Coronary artery (tissue), 2 donors: Measurements from ENCODE around the gene SDHAF4.
"Not testable (repeated sequence)": the region's sequence is repeated elsewhere in the genome, so short reads cannot be mapped to it uniquely, and the experiment has no call there.

Experiments
- DNase-seq: peaks from one replicate; pipeline ENCODE4 v3.0.0-alpha.2; 2017; ENCODE audit warnings: low spot score
- H3K27ac ChIP-seq, 2 donors: fragments of 200-600 bp; sonication (generic); one replicate each; pipeline ENCODE4 v1.5.1; 2016 to 2019
- H3K4me3 ChIP-seq: fragments of 200-600 bp; sonication (generic); 2 replicates; pipeline ENCODE4 v1.5.1; 2016; ENCODE audit warnings: mild to moderate bottlenecking, moderate library complexity
- TF ChIP-seq, protein P1 (sequence below): fragments of 200-600 bp; sonication (generic); IDR thresholded peaks from one replicate; pipeline ENCODE4 v1.5.1; 2019; ENCODE audit warnings: antibody characterized with exemption

Gene SDHAF4

DNA sequence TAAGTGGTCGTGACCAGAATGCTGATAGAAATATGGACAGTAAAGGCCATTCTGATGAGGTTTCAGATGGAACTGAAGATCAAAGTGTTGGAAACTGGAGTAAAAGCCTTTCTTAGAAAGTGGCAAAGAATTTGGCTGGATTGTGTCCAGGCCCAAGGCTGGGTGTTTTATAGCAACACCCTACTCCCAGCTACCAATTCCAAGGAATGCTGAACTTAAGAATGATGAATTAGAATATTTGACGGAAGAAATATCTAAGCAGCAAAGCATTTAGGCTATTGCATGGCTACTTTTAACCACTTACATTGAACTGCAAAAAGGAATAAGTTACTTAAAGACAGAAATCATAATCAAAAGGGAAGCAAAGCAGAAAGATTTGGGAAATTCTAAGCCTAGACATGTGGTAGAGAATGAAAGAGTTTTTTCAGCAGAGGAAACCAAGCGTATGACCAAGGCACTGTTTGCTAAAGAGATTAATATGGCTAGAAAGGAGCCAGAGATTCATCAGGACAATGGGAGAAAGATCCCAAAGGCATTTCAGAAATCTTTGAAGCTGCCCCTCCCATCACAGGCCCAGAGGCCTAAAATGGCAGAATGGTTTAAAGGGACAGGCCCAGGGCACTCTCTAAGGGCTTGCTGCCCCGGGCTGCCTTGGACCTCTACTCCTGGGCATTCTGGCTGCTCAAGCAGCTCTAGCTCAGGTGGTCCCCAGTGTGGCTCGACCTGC is 25.8 kb downstream of the SDHAF4 start:
- no peak overlapping the region for H3K4me3 ChIP-seq
- no peak for DNase-seq
- no peak overlapping the region for H3K27ac ChIP-seq
- TF ChIP-seq, protein P1, sequence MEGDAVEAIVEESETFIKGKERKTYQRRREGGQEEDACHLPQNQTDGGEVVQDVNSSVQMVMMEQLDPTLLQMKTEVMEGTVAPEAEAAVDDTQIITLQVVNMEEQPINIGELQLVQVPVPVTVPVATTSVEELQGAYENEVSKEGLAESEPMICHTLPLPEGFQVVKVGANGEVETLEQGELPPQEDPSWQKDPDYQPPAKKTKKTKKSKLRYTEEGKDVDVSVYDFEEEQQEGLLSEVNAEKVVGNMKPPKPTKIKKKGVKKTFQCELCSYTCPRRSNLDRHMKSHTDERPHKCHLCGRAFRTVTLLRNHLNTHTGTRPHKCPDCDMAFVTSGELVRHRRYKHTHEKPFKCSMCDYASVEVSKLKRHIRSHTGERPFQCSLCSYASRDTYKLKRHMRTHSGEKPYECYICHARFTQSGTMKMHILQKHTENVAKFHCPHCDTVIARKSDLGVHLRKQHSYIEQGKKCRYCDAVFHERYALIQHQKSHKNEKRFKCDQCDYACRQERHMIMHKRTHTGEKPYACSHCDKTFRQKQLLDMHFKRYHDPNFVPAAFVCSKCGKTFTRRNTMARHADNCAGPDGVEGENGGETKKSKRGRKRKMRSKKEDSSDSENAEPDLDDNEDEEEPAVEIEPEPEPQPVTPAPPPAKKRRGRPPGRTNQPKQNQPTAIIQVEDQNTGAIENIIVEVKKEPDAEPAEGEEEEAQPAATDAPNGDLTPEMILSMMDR = no peak

GRCh38 chr6:70593118-70593486 is 26.4 kb downstream of the SDHAF4 start:
- DNase-seq = no peak
- no peak overlapping the region for H3K27ac ChIP-seq
- TF ChIP-seq, protein P1 = no peak
- H3K4me3 ChIP-seq = no peak overlapping the region

- TF ChIP-seq, protein P1 = no peak
- no peak for DNase-seq
- Histone ChIP-seq H3K27ac (no peak overlapping the region), H3K4me3 (no peak overlapping the region)
Observed at GRCh38 chr6:70599187-70599586, 32.5 kb downstream of the SDHAF4 start.

- TF ChIP-seq, protein P1 = no peak
- no peak overlapping the region for H3K27ac ChIP-seq
- H3K4me3 ChIP-seq = no peak overlapping the region
- DNase-seq = no peak
Observed at GRCh38 chr6:70601014-70601413, 34.3 kb downstream of the SDHAF4 start.

DNA sequence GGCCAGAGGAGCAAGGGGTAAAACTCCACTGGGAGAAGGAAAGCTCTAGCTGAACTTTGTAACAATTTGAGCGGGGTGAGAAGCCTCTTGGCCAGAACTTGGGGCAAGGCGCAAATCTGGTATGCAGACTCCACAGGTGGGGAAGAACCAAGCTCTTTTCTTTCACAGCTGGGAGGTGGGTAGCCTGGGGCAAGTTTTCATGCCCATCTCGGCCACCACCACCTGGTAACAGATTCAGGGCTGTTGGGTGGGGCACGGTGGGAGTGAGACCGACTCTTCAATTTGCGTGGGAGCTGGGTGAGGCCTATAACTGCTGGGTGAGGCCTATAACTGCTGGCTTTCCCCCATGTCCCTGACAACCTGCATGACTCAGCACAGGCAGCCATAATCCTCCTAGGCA is 37.5 kb downstream of the SDHAF4 start:
- DNase-seq = no peak
- Histone ChIP-seq H3K4me3 (no peak overlapping the region), H3K27ac (no peak overlapping the region)
- TF ChIP-seq, protein P1 = no peak

DNA sequence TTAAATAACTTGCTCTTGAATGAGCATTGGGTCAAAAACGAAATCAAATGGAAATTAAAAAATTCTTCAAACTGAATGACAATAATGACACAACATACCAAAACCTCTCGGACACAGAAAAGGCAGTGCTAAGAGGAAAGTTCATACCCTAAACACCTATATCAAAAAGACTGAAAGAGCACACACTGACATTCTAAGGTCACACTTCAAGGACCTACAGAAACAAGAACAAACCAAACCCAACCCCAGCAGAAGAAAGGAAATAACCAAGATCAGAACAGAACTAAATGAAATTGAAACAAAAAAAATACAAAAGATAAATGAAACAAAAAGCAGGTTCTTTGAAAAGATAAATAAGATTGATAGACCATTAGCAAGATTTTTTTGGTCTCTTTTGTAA is 40.6 kb downstream of the SDHAF4 start:
- H3K27ac ChIP-seq, H3K4me3 ChIP-seq, DNase-seq: not testable (repeated sequence)

GRCh38 chr6:70609181-70609580 is 42.5 kb downstream of the SDHAF4 start:
- not testable (repeated sequence) for H3K27ac ChIP-seq, H3K4me3 ChIP-seq, DNase-seq

DNA sequence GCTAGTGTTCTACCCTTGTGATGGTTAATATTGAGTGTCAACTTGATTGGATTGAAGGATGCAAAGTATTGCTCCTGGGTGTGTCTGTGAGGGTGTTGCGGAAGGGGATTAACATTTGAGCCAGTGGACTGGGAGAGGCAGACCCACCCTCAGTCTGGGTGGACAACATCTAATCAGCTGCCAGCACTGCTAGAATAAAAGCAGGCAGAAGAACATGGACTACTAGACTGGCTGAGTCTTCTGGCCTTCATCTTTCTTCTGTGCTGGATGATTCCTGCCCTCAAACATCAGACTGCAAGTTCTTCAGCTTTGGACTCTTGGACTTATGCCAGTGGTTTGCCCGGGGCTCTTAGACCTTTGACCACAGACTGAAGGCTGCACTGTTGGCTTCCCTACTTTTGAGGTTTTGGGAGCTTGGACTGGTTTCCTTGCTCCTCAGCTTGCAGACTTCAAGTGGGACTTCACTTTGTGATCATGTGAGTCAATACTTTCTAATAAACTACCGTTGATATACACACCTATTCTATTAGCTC is 50.1 kb downstream of the SDHAF4 start:
- TF ChIP-seq, protein P1 = no peak
- no peak overlapping the region for H3K4me3 ChIP-seq
- DNase-seq = no peak

More for the DNA sequence above, 50.1 kb downstream of the SDHAF4 start:
- no peak overlapping the region for H3K27ac ChIP-seq
